GM19193 (cell line): ENCODE data around the gene ZNF3.
A peak's percentile ranks its signal among the peaks of the same experiment; 100 is the strongest.

Source experiments
- POLR2A ChIP-seq: IDR thresholded peaks from 4 replicates; pipeline ENCODE4 v1.6.1; 2011; ENCODE audit not compliant: insufficient read depth, insufficient read length; ENCODE audit errors: extremely low read depth

Gene ZNF3

DNA sequence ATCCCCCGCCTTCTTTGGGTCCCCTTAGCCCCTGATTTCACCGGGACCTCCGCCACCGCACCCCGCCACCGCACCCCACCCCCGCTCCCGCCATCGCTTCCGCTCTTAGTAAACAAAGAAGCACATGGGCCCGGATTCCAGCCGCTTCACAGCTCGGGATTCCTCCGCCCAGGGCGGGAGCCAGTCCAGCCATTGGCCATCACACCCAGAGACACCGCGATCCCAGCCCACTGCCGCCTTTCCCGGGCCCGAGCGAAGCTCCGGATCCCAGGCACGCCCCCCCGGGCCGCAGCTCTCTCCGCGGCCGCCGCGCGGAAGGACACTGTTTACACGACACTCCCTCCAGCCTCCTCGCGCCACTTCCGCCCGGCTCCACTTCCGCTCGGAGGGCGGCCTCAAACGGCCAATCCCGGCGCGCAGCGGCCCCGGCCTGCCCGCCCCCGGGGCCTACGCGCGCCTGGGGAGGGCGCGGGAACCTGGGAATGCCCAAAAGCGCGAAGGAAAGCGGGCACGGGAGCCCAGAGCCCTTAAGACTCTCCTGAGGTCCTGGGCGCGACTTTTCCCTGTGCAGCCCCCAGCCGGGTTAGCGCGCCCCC lies 19.0 kb upstream of the ZNF3 start:
- TF ChIP-seq POLR2A = no peak

DNA sequence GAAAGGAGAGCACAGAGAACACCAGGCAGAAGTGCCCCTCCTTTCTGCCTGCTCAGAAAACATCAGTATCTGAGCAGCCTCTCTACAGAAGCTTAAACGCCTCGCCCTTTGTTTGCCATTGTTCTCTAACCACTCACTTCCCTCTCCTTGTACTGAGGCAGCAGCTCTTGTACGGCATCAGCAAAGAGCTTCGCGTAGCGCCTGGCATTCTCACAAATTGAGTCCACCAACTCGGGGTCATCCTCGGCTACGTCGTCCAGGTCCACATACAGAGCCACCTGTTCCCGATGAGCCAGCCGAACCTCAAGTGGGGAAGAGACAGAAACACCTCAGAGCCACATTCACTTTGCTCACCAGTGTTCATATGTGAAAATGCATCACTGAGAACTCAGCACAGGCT lies 17.9 kb upstream of the ZNF3 start:
- no peak for TF ChIP-seq POLR2A

DNA sequence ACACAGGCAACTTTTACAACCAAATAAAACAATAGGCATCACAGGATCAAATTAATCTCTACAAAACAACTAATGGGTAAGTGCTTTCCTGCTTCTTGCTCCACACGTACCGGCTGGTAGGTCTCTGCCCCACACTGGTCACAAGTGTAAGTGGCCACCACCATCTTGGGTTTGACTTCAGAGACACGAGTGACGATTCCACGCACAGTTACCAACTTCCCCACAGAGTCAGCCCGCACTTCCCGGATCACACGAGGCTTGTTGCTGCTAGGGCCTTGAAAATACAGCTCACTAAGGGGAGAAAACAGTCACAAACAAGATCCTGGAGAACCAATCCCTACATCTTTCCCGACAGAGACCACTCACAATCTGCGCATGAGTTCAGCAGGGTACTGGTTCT lies 17.4 kb upstream of the ZNF3 start:
- TF ChIP-seq POLR2A = no peak

DNA sequence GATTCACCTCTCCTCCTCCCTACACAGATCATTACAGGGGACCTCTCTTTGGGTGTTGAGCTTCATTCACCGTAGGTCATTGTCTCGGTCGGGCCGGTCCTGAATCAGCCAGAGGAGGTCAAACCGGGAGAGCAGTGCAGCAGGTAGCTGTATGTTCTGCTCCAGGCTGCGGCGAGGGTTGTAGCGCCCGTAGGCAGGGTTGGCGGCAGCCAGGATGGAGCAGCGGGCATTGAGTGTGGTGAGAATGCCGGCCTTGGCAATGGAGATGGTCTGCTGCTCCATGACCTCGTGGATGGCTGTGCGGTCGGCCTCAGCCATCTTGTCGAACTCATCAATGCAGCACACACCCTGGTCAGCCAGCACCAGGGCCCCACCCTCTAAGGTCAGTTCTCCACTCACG lies 14.2 kb upstream of the ZNF3 start:
- TF ChIP-seq POLR2A = no peak

DNA sequence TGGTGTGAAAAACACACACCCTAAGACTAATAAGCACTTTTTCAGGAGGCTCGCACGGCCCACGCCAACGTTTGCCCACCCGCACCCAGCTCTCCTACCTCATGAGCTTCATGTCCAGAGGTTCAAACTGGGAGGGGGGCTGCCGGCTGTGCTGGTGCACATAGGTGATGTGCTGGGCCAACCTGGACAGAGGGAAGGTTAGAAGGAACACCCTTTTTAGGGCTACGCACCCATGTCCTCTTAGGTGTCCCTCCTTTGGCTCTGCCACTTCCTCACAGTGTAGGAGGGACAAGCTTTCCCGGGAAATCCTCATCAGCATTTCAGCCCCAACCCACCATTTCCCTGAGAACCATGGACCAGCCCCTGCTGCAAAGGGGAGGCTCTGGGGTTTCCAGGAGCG lies 13.8 kb upstream of the ZNF3 start:
- TF ChIP-seq POLR2A = no peak

DNA sequence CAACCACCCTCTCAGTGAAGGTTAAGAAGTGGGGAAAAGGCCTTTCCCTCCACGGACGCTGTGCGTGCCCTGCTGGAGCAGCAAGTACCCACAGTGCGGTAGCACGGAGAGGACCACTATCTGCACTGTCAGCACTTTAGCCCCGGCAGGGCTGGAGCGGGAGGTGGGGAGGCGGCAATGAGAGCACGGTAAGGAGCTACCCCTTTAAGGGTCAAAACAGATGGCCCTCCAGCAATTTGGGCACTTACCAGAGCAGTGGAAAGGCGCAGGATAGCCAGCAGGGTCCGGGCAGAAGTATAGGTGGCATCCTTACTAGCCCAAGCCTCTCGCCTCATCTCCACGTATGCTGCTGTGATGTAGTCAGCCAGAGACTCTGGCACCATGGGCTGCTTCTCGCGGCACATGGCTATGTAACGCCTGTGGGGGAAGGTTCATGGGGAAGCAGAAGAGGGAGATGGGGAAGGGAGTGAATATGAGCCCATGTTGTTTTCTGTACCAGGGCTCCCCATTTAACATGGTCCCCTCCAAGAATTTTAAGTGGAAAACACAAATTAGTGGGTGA lies 12.5 kb upstream of the ZNF3 start:
- TF ChIP-seq POLR2A = peak; percentile 36

DNA sequence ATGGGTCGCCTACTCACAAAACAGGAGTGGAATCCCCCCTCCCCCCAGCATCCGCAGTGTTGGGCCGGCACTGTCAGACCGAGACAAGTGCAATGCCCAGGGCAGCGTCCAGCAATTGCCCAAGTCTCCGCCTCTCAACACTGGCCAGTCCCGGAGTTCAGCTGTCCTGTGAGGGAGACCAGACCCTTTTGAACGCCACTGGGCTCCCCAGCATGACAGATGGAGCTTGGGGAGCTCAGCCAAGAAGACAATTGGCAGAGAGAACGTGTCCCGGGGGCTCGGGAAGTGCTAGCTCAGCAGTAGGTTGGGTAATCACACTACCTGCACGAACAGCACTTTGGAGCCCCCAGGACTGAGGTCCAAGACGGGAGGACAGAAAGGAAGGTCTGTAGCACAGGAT lies 12.0 kb upstream of the ZNF3 start:
- no peak for TF ChIP-seq POLR2A

DNA sequence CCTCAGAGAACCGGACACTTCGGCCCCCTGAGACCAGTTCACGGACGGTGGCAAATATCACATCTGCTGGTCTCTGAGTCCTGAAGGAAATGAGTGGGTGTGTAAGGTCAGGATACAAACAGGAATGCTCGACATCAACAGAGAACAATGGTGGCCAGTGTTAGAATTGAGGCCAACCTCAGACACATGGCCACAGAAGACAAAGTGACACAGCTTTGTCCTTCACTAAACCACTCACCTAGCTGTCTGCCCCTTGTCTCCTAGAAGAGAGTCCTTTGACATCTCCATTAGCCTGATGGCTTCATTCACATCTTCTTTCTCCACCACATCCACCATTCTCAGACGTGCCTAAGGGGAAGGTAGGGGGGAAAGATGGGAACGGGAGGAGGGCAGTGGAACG lies 11.5 kb upstream of the ZNF3 start:
- TF ChIP-seq POLR2A = no peak

DNA sequence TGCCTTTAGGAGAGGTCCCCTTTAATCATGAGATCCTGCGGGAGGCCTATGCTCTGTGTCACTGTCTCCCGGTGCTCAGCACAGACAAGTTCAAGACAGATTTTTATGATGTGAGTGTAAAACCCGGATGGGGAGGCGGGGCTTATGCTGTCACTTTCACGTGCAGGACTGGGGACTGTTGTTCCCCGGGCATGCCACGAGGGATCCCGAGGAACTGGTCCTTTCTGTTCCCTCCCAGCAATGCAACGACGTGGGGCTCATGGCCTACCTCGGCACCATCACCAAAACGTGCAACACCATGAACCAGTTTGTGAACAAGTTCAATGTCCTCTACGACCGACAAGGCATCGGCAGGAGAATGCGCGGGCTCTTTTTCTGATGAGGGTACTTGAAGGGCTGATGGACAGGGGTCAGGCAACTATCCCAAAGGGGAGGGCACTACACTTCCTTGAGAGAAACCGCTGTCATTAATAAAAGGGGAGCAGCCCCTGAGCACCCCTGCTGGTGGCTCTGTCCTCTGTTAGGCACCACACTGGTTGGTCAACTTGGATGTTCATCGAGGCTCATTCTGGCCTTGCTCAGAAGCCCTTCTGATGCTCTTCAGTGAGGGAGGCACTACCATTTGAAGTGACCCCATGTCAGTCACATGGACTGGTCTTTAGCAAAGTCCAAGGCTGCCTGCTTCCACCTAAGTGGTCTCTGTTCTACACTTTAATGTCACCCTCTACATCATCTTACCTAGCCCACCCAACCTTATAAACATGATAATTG lies 10.1 kb upstream of the ZNF3 start:
- TF ChIP-seq POLR2A = peak; percentile 56

DNA sequence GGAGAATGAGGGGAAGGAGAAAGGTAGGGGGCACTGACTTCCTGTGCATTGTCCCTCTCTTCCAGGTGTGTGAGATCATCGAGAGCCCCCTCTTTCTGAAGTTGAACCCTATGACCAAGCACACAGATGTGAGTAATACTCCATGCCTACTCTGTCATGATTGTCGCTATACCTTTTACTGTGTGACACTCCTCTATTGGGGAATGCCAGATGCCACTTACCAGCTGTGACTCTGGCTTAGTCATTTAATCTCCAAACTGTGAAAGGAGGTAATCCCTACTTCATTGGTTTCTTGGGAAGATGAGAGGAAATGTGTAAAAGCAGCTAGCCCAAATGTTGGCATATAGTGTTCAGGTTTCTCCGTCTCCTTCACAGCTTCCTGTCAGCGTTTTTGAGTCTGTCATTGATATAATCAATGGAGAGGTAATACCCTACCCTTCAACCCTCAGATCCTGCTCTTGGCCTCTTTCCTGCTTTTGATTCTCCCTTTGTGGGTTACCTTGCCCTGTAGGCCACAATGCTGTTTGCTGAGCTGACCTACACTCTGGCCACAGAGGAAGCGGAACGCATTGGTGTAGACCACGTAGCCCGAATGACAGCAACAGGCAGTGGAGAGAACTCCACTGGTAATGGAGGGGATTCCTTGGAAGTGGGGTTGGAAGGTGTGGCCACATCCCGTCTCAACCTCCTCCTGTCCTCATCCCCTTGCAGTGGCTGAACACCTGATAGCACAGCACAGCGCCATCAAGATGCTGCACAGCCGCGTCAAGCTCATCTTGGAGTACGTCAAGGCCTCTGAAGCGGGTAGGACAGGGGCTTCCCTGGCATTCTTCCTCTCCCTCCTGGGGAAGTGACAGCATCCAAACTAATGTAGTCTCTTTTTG lies 9.2 kb upstream of the ZNF3 start:
- no peak for TF ChIP-seq POLR2A

DNA sequence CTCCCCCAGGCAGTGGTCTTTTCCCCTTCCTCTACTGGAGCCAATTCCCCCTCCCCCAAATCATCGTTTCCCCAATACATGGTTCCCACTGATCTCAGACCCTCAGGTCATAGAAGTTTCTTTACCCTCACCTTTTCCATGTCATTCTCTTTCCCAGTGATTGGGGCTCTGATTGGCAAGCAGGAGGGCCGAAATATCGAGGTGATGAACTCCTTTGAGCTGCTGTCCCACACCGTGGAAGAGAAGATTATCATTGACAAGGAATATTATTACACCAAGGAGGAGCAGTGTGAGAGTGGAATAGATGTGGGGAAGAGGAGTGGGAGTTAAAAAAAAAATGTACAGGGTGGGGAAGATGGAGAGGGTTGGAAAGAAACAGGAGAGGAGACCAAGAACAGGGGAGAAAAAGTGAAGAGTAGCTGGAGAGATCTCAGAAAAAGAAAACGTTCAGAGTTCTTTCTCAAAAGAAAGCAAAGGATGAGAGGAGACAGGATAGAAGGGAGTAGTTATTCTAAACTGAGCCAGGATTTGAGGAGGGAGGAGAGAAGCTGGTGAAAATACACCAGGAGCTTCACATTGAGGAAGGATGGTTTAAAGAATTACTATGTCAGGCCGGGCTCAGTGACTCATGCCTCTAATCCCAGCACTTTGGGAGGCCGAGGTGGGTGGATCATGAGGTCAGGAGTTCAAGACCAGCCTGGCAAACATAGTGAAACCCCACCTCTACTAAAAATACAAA lies 8.1 kb upstream of the ZNF3 start:
- no peak for TF ChIP-seq POLR2A

DNA sequence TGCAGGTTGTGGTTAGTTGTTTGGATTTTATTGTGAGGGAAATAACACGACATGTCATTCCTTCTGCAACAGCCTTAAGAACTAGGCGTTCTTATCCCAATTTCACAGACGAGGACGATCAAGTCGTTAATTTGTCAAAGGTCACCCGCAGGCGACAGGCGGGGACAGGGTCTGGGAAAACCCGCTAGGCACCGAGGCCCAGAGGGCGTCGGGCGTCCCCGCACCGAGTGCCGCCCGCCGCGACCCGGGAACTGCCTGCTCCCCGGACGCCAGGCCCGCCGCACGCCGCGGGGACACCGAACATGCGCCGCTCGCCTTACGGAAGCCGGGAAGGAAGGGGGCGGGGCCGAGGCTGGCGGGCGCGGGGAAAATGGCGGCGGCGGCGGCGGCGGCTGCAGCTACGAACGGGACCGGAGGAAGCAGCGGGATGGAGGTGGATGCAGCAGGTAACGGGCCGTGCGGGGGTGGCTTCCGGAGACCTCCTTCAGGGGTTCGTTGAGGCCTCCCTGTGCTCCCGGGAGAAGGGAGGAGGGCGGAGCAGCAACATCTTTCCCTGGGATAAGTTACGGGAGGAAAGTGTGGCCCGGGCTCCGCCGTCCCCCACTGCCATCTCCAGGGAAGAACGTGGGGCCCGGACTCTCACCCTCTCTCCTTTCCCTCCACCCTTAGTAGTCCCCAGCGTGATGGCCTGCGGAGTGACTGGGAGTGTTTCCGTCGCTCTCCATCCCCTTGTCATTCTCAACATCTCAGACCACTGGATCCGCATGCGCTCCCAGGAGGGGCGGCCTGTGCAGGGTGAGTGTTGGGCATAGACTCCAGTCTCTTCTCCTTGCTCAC lies 7.3 kb upstream of the ZNF3 start, which contains the start of gene COPS6:
COPS6 (plus strand) TSS at position 349 of the 837 bp plus-strand sequence; CDS start at position 371, 22 bp downstream.
- peak; percentile 95 for TF ChIP-seq POLR2A

DNA sequence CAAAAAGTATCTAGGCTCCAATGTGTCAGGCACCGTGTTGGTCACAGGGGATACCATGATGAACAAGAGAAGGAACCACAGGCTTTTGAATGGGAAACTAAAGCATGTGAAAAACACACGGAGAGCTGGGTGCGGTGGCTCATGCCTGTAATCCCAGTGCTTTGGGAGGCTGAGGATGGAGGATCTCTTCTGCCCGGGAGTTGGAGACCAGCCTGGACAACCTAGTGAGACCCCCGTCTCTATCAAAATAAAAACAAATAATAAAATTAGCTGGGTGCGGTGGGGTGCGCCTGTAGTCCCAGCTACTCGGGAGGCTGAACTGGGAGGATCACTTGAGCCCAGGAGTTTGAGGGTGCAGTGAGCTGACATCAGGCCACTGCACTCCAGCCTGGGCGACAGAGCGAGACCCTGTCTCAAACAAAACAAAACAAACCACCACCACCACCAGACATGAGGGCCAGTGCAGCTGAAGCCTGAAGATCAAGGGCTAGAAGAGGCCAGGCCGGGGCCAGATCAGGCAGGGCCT lies 6.6 kb upstream of the ZNF3 start:
- no peak for TF ChIP-seq POLR2A
